Activated T-cell treated with anti-CD3 and anti-CD28 coated beads for 48 hours (primary cell): Measurements from ENCODE around the gene SLC45A3.

Source experiments
- DNase-seq: peaks from one replicate; pipeline ENCODE4 v3.0.0-alpha.2; 2020; ENCODE audit warnings: low read depth

Gene SLC45A3

GRCh38 chr1:205668951-205669340, 11.4 kb downstream of the SLC45A3 start:
- no peak for DNase-seq

GRCh38 chr1:205667909-205668643, 12.2 kb downstream of the SLC45A3 start:
- DNase-seq, result no peak

GRCh38 chr1:205666372-205667166, 13.7 kb downstream of the SLC45A3 start:
- no peak for DNase-seq

GRCh38 chr1:205665201-205666045, 14.9 kb downstream of the SLC45A3 start:
- DNase-seq, result no peak

GRCh38 chr1:205664399-205665017, 15.8 kb downstream of the SLC45A3 start:
- no peak for DNase-seq

- no peak for DNase-seq
These were observed 16.9 kb downstream of the SLC45A3 start for GRCh38 chr1:205663286-205663936.

GRCh38 chr1:205662791-205663190, 17.5 kb downstream of the SLC45A3 start:
- DNase-seq, result no peak

- DNase-seq, result no peak
These were observed 18.1 kb downstream of the SLC45A3 start for GRCh38 chr1:205662135-205662738.

GRCh38 chr1:205661429-205662134, 18.7 kb downstream of the SLC45A3 start:
- no peak for DNase-seq

- DNase-seq, result no peak
These were observed 19.9 kb downstream of the SLC45A3 start for GRCh38 chr1:205660361-205660760.

GRCh38 chr1:205658943-205659581, 21.2 kb downstream of the SLC45A3 start:
- peak; percentile 70 for DNase-seq

GRCh38 chr1:205656236-205656635, 24.1 kb downstream of the SLC45A3 start:
- no peak for DNase-seq

- DNase-seq, result no peak
These were observed 27.3 kb downstream of the SLC45A3 start for GRCh38 chr1:205652984-205653383.

- no peak for DNase-seq
These were observed 30.1 kb downstream of the SLC45A3 start for GRCh38 chr1:205650241-205650640.

- DNase-seq, result no peak
These were observed 34.8 kb downstream of the SLC45A3 start for GRCh38 chr1:205645519-205645918.

- DNase-seq, result no peak
These were observed 37.5 kb downstream of the SLC45A3 start for GRCh38 chr1:205642679-205643307.

- no peak for DNase-seq
These were observed 40.7 kb downstream of the SLC45A3 start for GRCh38 chr1:205639567-205639966.

- no peak for DNase-seq
These were observed 42.3 kb downstream of the SLC45A3 start for GRCh38 chr1:205637854-205638468.

- DNase-seq, result no peak
These were observed 43.6 kb downstream of the SLC45A3 start for GRCh38 chr1:205636732-205637131.
